ENCODE data around the gene POLR1G. TPM values are rescaled to one million over a fixed set of nuclear protein-coding genes. Genes with fewer than 3 reads are reported as not detected.

The POLR1G gene, protein sequence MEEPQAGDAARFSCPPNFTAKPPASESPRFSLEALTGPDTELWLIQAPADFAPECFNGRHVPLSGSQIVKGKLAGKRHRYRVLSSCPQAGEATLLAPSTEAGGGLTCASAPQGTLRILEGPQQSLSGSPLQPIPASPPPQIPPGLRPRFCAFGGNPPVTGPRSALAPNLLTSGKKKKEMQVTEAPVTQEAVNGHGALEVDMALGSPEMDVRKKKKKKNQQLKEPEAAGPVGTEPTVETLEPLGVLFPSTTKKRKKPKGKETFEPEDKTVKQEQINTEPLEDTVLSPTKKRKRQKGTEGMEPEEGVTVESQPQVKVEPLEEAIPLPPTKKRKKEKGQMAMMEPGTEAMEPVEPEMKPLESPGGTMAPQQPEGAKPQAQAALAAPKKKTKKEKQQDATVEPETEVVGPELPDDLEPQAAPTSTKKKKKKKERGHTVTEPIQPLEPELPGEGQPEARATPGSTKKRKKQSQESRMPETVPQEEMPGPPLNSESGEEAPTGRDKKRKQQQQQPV
- total RNA-seq: 10 to 100 TPM in 1 of 2 experiments, 1 to 10 TPM in 1; 9.8 to 11.6 TPM

DNA sequence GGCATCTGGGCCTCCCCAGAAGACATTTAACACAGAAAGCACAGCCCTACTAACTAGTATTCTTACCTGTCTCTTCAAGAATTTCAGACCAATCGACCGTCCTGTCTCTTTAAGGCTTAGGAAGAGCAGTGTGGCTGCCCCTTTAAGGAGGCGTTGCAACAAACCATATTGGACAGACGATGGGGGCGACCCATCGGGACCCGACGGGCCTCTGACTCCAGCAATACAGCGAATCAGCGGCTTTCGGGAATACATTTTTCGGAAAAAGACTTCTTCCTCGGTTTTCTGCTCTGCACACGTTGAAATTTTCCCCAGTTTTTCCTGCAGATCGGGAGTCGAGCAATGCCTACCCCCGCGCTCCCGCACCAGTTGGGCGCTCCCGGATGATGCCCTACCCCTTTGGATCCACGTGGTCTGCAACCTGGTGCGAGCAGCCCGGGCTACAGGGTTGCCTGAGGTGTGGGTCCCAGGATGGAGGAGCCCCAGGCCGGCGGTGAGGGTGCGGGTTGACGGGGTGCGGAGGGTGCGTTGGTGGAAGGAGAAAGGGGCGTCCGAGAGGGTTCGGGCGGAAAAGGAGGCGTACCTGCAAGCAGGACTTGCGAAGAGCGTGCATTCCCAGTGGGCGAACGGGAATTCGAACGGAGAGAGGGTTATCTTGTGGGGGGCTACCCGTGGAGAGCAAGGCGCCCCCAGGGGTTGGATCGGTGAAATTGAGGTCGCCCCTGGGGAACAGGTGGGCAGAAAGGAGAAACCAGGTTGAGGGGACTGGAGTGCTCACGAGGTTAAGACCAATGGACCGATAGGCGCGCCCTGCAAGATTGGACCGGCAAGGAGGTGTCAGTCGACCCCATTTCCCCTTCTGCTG, at the start of gene POLR1G:
POLR1G (plus strand) TSS at position 419 of the 865 bp plus-strand sequence; CDS start at position 472, 53 bp downstream.
- peaks cover 9% of the 10 kb centered on the region for H3K36me3 Mint-ChIP-seq (ENCODE audit: low read depth)
- ATAC-seq: peak; percentile 77
- TF ChIP-seq, protein P1, sequence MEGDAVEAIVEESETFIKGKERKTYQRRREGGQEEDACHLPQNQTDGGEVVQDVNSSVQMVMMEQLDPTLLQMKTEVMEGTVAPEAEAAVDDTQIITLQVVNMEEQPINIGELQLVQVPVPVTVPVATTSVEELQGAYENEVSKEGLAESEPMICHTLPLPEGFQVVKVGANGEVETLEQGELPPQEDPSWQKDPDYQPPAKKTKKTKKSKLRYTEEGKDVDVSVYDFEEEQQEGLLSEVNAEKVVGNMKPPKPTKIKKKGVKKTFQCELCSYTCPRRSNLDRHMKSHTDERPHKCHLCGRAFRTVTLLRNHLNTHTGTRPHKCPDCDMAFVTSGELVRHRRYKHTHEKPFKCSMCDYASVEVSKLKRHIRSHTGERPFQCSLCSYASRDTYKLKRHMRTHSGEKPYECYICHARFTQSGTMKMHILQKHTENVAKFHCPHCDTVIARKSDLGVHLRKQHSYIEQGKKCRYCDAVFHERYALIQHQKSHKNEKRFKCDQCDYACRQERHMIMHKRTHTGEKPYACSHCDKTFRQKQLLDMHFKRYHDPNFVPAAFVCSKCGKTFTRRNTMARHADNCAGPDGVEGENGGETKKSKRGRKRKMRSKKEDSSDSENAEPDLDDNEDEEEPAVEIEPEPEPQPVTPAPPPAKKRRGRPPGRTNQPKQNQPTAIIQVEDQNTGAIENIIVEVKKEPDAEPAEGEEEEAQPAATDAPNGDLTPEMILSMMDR (IDR thresholded peaks at IDR 0.05): no peak
- peaks cover 26% of the 10 kb centered on the region for H3K27me3 Mint-ChIP-seq
- ChIA-PET CTCF (interaction anchor here (0.7 to 2.9 kb wide), 5 partner anchors 33 to 79 kb away, joined by 3 to 10 read pairs (median 9); no protein-coding TSS in a partner anchor), POLR2A (interaction anchor here (1.0 to 1.2 kb wide), 5 partner anchors 13 to 72 kb away, joined by 3 to 4 read pairs (median 3); no protein-coding TSS in a partner anchor)
- peak within 1 kb of the TSS; percentile 88 for H3K27ac Mint-ChIP-seq
- H3K9me3 Mint-ChIP-seq: no peaks in the 10 kb centered on the region
- peaks cover 36% of the 10 kb centered on the region for H3K4me1 Mint-ChIP-seq (ENCODE audit: low read depth)
- peak within 1 kb of the TSS; percentile 93 for H3K4me3 Mint-ChIP-seq
- intact Hi-C loops (cut with micrococcal nuclease): no loop called here
- peak; percentile 84 for DNase-seq

DNA sequence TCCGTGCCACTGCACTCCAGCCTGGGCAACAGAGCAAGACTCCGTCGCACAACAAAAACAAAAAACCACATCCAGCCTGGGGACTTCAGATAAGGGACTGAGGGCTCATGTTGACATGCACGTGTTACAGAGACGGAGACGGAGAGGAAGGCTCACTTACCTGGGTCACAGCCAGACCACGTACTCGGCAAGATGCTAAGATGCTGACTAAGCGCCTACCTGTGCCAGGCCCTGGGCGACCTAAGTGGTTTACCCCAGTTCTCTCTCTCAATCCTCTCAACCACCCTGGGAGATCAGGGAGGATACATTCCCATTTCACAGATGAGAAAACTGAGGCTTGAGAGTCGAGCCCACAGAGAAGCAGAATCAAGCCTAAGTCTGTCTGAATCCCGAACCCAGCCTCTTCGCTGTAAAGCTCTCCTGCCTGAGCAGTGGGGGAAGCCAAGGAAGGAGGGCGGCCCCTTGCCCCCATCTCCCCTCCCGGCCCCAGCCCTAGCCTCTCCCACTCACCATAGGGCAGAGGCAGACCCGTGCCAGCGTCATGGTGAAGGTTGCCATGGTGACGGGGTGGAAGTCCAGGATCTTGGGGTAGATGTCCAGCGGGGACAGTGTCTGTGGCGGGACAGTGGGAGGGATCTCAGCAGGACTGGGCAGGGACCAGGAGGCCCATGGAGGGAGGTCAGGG, 49.5 kb upstream of the POLR1G start:
- POLR2A ChIA-PET: no interaction called here
- TF ChIP-seq, protein P1 (IDR thresholded peaks at IDR 0.05): no peak
- no peak for ATAC-seq
- DNase-seq: no peak
- intact Hi-C loops (cut with micrococcal nuclease): no loop called here
- Mint-ChIP-seq H3K4me3 (no peak overlapping the region), H3K4me1 (ENCODE audit: low read depth) (no peaks in the 10 kb centered on the region), H3K27ac (no peak overlapping the region), H3K36me3 (ENCODE audit: low read depth) (peaks cover 22% of the 10 kb centered on the region), H3K9me3 (no peaks in the 10 kb centered on the region), H3K27me3 (no peaks in the 10 kb centered on the region)
- CTCF ChIA-PET: interaction anchor here (1.2 kb wide), 1 partner anchor 18 kb away, joined by 6 read pairs; no protein-coding TSS in a partner anchor

DNA sequence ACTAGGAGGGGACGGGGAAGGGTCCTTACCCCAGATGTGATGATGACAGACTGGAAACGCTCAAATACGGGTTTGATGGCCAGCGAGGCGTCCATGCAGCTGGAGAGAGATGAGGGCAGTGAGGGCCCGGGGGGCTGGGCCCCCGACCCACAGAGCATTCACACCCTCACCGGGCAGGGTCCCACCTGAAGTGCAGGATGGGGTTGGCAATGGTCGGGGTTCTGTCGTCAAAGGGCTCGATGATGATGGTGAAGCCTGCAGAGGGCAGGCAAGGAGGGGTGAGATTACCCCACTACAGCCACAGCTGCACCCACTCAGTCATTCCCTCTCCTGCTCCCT, 49.0 kb upstream of the POLR1G start:
- intact Hi-C loops (cut with micrococcal nuclease): no loop called here
- CTCF ChIA-PET: interaction anchor here (1.2 kb wide), 2 partner anchors 18 to 298 kb away, joined by 3 to 6 read pairs; no protein-coding TSS in a partner anchor
- Mint-ChIP-seq H3K36me3 (ENCODE audit: low read depth) (peaks cover 22% of the 10 kb centered on the region), H3K27me3 (no peaks in the 10 kb centered on the region), H3K4me3 (no peak overlapping the region), H3K4me1 (ENCODE audit: low read depth) (no peaks in the 10 kb centered on the region), H3K9me3 (no peaks in the 10 kb centered on the region), H3K27ac (no peak overlapping the region)
- TF ChIP-seq, protein P1 (IDR thresholded peaks at IDR 0.05): no peak
- ATAC-seq (no peak), DNase-seq (no peak)
- POLR2A ChIA-PET: no interaction called here

DNA sequence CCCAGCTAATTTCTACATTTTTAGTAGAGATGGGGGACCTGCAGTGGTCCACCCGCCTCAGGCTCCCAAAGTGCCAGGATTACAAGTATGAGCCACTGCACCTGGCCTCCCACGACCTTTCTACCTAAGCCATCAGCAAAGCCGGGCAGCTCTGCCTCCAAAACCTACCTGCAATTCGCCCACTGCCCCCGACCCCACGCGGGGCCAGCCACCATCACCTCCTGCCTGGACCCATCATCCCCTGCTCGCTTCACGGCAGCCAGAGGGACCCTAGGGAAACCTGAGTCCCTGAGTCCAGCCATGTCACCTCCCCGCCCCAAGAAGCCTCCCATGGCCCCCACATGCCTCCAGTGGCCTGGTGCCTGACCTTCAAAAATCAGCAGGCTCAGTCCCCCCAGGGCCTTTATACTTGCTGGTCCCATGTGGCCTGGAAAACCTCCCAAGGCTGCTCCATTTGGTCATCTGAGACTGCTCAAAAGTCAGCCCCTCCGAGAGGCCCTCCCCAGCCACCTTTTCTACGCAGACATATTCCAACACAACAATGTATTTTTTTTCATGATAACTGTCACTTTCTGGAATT, 48.1 kb upstream of the POLR1G start:
- Mint-ChIP-seq H3K36me3 (ENCODE audit: low read depth) (peaks cover 20% of the 10 kb centered on the region), H3K27ac (no peak overlapping the region), H3K9me3 (no peaks in the 10 kb centered on the region), H3K4me1 (ENCODE audit: low read depth) (no peaks in the 10 kb centered on the region), H3K27me3 (no peaks in the 10 kb centered on the region), H3K4me3 (no peak overlapping the region)
- ChIA-PET CTCF (interaction anchor here (1.2 kb wide), 2 partner anchors 19 to 299 kb away, joined by 3 to 6 read pairs; no protein-coding TSS in a partner anchor), POLR2A (no interaction called here)
- ATAC-seq: no peak
- TF ChIP-seq, protein P1 (IDR thresholded peaks at IDR 0.05): no peak
- DNase-seq: no peak
- intact Hi-C loops (cut with micrococcal nuclease): no loop called here
